Dermis blood vessel endothelial cell (primary cell): ENCODE results near the gene ZNF32. TPM values are rescaled to one million over a fixed set of nuclear protein-coding genes. Genes with fewer than 3 reads are reported as not detected.
"Not testable (repeated sequence)": the region's sequence is repeated elsewhere in the genome, so short reads cannot be mapped to it uniquely, and the experiment has no call there.

Experiments
- DNase-seq: peaks from one replicate; pipeline ENCODE4 v3.0.0; 2010
- total RNA-seq: library from RNA; depleted of rRNA; stranded (reverse); fragments of >200 nt; gene quantifications from 2 replicates; pipeline ENCODE4 v1.2.3, GENCODE V29; 2014

ZNF32 gene
- total RNA-seq, 1 donor from 2014 or later, result 34.4 TPM

- DNase-seq, result peak; percentile 14
These were observed 25.3 kb downstream of the ZNF32 start for GRCh38 chr10:43623351-43623750.

DNA sequence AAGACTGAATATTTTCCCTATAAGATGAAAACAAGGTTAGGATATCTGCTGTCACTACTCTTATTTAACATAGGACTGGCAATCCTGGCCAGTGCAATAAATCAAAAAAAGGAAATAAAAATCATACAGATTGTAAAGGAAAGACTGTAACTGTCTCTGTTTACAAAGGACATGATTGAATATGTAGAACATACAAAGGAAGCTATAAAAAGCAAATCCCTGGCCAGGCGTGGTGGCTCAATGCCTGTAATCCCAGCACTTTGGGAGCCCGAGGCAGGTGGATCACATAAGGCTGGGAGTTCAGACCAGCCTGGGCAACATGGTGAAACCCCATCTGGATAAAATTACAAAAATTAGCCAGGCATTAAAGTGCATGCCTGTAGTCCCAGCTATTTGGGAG, 26.6 kb downstream of the ZNF32 start:
- no peak for DNase-seq

GRCh38 chr10:43619368-43619767, 29.3 kb downstream of the ZNF32 start:
- no peak for DNase-seq

DNA sequence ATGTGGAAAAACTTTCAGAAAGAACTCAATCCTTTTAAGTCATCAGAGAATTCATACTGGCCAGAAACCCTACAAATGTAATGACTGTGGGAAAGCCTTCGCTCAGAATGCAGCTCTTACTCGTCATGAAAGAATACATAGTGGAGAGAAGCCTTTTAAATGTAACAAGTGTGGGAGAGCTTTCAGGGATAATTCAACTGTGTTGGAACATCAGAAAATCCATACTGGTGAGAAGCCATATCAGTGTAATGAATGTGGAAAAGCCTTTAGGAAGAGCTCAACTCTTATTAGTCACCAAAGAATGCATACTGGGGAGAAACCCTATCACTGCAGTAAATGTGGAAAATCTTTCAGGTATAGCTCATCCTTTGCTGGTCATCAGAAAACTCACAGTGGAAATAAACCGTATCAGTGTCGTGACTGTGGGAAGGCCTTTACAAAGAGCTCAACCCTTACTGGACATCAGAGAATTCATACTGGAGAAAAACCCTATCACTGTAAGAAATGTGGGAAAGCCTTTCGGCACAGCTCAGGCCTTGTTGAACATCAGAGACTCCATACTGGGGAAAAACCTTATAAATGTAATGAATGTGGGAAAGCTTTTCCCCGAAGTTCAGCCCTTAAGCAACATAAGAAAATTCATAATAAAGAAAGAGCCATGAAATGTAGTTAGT, 31.8 kb downstream of the ZNF32 start:
- no peak for DNase-seq

GRCh38 chr10:43610636-43611035, 38.0 kb downstream of the ZNF32 start:
- DNase-seq, result no peak

DNA sequence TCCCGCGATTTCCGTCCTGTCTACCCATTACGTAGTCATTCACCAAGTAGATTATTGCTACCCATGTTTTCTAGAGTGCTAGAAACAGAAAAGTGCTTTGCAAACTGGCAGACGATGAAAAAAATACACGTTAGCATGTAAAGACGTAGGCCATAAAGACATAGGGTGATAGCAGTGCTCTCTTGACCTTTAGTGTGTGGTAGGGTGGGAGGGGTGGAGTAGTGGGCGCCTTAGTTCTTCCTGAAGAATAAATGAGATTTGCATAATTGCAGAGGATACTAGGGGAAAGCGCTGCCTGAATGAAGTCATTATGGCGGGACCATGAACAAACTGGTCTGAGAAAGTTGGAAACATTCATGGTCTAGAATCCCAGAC, 41.5 kb downstream of the ZNF32 start:
- DNase-seq, result no peak

GRCh38 chr10:43606323-43607198, 42.1 kb downstream of the ZNF32 start, which contains the start of gene ZNF485:
TSS of gene ZNF485 (plus strand) at chr10:43606438. CDS start at chr10:43607051, 613 bp downstream.
- peak; percentile 72 for DNase-seq

DNA sequence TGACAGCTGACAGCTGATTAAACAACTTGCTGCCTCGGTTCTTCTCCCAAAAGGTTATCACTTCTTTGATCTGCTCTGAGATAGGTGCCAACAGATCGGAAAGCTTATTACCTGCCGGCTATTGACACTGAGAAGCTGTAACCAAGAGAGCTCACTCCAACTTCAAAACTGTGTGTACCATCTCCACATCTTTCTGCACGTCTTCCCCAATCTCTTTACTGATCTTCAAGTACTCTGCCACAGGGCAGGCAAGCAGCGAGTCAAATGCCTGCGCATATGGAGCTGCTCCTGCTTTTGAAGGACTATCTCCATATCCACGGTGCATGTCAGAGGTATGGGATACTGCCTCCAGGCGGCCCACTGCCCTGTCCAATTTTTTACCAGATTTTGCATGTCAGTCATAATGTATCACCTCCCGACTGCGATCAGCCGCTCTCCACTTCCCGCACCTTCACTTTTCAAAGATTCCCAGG, 42.8 kb downstream of the ZNF32 start:
- no peak for DNase-seq

DNA sequence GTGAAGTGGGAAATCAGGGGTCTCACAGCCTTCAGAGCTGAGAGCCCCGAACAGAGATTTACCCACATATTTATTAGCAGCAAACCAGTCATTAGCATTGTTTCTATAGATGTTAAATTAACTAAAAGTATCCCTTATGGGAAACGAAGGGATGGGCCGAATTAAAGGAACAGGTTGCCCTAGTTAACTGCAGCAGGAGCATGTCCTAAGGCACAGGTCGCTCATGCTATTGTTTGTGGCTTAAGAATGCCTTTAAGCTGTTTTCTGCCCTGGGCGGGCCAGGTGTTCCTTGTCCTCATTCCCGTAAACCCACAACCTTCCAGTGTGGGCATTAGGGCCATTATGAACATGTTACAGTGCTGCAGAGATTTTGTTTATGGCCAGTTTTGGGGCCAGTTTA, 47.1 kb downstream of the ZNF32 start:
- not testable (repeated sequence) for DNase-seq

DNA sequence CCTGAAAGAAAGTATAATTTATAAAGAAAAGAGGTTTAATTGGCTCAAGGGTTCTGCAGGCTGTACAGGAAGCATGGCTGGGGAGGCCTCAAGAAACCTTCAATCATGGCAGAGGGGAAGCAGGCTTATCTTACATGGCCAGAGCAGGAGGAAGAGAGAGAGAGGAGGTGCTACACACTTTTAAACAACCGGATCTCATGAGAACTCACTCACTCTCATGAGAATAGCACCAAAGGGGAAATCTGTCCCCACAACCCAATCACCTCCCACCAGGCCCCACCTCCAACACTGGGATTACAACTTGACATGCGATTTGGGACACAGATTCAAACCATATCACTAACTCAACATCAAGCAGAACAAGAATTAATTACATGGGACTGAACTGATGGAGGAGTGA, 49.3 kb downstream of the ZNF32 start:
- no peak for DNase-seq

DNA sequence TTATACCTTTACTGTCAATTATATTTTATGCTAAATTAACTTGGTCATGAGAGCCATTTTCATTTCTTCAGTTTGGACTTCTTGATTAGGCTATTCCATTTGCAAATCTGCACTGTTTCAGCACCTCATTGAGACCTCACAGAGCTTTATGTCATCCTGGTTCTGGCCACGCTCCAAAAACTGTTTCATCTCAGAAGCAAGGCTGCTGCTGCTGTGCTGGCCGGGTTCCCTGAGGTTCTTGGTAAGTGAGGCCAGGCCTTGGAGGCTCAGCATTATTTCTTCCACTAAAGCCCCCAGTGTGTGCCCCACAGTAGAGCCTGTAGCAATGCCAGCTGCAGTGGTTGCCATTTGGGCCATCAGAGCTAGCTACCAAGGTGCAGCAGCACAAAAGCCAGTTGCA, 50.2 kb downstream of the ZNF32 start:
- DNase-seq, result no peak

DNA sequence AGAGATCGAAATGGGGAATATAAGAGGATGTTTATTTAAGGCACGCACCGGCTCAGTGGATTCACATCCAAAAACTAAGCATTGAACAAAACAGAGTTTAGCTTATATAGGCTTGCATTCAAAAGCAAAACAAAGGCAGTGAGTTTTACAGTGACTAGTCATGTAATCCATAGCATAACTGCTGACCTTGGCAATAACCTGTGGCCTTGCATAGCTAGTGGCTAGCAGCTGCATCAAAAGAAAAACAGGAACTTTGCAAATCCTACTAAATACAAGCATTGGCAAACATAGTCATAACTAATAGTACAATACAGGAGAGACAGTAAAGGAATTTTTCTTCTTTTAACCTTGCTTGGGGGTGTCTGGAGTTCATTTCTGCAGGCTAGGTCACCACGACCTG, 52.1 kb downstream of the ZNF32 start:
- no peak for DNase-seq

DNA sequence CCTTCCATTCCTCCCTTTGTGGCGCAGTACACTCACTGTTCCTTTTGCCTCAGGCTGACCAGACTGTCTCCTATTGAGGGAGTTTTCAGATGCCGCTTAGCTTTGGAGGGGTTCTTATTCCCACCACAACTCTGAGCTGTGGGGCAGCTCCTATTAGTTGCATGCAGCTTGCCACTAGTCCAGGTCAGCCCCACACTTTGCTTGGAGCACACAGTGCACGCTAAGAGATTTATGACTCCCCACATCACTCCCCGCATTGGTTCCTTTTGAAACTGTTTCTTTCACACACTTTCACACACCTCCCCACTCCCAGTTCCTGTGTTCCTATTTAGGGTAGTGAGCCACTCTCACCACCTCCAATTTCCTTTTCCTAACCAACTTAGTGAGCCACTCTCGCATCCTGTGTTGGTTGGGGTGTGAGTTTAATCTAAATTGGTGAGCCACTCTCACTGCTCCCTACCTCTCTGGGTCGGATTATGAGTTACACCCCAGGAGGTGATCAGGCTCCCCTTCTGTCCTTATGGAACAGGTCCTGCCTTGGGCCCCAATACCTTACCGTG, 52.9 kb downstream of the ZNF32 start:
- DNase-seq, result peak; percentile 4

DNA sequence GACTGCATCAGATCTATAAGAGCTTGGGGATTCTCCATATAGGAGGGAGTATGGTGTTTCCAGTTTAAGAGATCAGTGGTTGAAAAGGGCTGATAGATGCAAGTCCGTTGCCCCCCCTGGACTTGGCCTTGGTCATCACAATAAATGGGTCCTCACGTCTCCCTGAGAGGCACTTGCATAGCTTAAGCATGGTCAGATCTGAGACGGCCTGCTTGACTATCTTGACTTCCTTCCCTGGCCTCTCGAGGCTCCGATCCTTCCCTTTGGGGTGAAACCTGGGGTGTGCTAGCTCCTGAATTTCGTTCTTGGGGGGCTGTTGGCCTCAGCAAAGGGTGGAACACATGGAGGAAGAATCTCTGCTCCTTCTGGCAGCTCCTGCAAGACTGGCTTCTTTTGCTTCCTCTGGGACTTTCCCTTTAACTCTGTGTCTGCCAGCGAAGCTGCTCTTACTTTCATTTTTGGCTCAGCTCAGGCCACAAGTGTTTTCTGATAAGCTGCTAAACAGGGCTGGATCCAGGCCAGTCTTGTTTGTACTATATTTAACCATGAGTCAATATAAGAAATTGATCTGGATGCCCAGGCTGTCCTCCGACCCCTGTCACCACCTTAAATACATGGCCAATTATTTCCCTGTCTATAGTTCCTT, 53.6 kb downstream of the ZNF32 start:
- peak; percentile 47 for DNase-seq

Other genes starting within 250 kb of the ZNF32 start
- 280 and 325 TPM in 2 replicates for gene HNRNPF, start 239.7 kb downstream of the ZNF32 start, total RNA-seq
- 2.7 TPM in 2 replicates for gene ZNF487, start 211.8 kb downstream of the ZNF32 start, total RNA-seq
- gene ZNF239, start 74.3 kb downstream of the ZNF32 start, total RNA-seq, result 0.51 and 0.84 TPM in 2 replicates
- 1.0 TPM in 2 replicates for gene ZNF485, start 42.4 kb downstream of the ZNF32 start, total RNA-seq